DOHH2 (cell line): ENCODE measurements around the gene ZFPM1.

Source experiments
- H3F3A ChIP-seq: fragments of 200-600 bp; sonication (generic), shearing (Covaris generic); 2 replicates; pipeline ENCODE4 v1.6.0; 2016; ENCODE audit warnings: antibody characterized with exemption, mild to moderate bottlenecking; ENCODE audit not compliant: control insufficient read depth, insufficient read depth
- H3K27ac ChIP-seq: fragments of 200-600 bp; sonication (generic); 2 replicates; pipeline ENCODE4 v1.5.1; 2014; ENCODE audit warnings: low read depth, mild to moderate bottlenecking, low read length, moderate library complexity
- H3K27me3 ChIP-seq: fragments of 200-600 bp; sonication (generic); 2 replicates; pipeline ENCODE4 v1.6.1; 2014; ENCODE audit warnings: mild to moderate bottlenecking, low read length, mixed read lengths; ENCODE audit not compliant: control insufficient read depth
- H3K36me3 ChIP-seq: fragments of 200-600 bp; sonication (generic); 2 replicates; pipeline ENCODE4 v1.6.1; 2014; ENCODE audit warnings: mild to moderate bottlenecking, low read length, moderate library complexity, mixed read lengths; ENCODE audit not compliant: control insufficient read depth
- H3K4me1 ChIP-seq: fragments of 200-600 bp; sonication (generic); 2 replicates; pipeline ENCODE4 v1.6.1; 2014; ENCODE audit warnings: mild to moderate bottlenecking, low read length, mixed read lengths; ENCODE audit not compliant: control insufficient read depth
- H3K4me2 ChIP-seq: fragments of 200-600 bp; sonication (generic); 2 replicates; pipeline ENCODE4 v1.6.0; 2014; ENCODE audit warnings: mild to moderate bottlenecking, low read length, moderate library complexity
- H3K4me3 ChIP-seq: fragments of 200-600 bp; sonication (generic); 2 replicates; pipeline ENCODE4 v1.5.1; 2014; ENCODE audit warnings: mild to moderate bottlenecking, low read length, mixed read lengths
- H3K79me2 ChIP-seq: fragments of 200-600 bp; sonication (generic); 2 replicates; pipeline ENCODE4 v1.6.1; 2014; ENCODE audit warnings: mild to moderate bottlenecking, low read length, mixed read lengths; ENCODE audit not compliant: control insufficient read depth
- H3K9me2 ChIP-seq: fragments of 200-600 bp; sonication (generic); replicated peaks from 2 replicates; pipeline ENCODE4 v1.6.1; 2014; ENCODE audit warnings: mild to moderate bottlenecking, low read length, mixed read lengths; ENCODE audit not compliant: control insufficient read depth
- H3K9me3 ChIP-seq: fragments of 200-600 bp; sonication (generic); 2 replicates; pipeline ENCODE4 v1.6.1; 2014; ENCODE audit warnings: antibody characterized with exemption, low read length, mixed read lengths; ENCODE audit not compliant: control insufficient read depth, insufficient read depth
- H4K20me1 ChIP-seq: fragments of 200-600 bp; sonication (generic); 2 replicates; pipeline ENCODE4 v1.6.0; 2014; ENCODE audit warnings: low read depth, mild to moderate bottlenecking, antibody characterized with exemption, low read length, moderate library complexity; ENCODE audit not compliant: control insufficient read depth, insufficient read depth
- CTCF ChIP-seq: fragments of 200-600 bp; sonication (generic); IDR thresholded peaks from one replicate; pipeline ENCODE4 v1.5.1; 2014; ENCODE audit warnings: antibody characterized with exemption, mild to moderate bottlenecking, low read depth, low read length; ENCODE audit not compliant: poor library complexity, severe bottlenecking
- EZH2phosphoT487 ChIP-seq: fragments of 200-600 bp; sonication (generic); IDR thresholded peaks from 2 replicates; pipeline ENCODE4 v1.6.1; 2017; ENCODE audit warnings: borderline replicate concordance, mild to moderate bottlenecking, antibody characterized with exemption, low read length, moderate library complexity, mixed read lengths

ZFPM1 gene

DNA sequence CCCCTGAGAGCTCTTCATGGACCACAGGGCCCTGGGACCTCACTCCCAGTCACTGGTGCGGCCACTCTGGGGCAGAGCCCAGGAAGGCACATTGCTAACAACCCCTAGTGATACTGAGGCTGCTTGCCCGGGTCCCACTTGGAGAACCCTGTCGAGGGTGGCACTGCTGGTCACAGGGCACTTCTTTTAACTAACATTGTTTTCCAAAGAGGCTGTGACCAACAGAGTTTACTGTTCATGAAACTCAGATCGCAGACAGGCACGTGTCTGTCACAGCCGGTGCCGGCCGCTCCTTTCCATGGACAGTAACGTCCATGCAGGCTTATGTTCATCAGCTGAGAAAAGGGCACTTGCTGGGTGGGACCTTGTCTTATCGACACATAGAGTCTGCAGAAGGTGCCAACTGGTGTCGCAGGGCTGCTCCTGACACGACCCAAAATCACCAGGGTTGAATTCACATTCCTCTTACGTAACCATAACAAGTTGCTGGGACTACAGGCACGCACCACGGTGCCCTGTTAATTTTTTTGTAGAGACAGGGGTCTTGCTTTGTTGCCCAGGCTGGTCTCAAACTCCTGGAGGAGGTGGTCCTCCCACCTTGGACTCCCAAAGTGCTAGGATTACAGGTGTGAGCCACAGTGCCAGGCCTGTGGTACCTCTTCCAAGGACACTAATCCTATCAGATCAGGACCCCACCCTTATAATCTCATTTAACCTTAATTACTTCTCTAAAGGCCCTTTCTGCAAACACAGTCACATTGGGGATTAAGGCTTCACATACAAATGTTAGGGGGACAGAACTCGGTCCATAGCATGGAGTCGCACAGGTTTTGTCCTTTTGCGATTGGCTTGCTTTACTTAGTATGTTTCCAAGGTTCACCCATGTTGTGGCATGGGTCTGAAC, 115.9 kb downstream of the ZFPM1 start:
- H3K9me2 ChIP-seq = no peaks in the 10 kb centered on the region
- no peaks in the 10 kb centered on the region for H3K9me3 ChIP-seq
- H3K27me3 ChIP-seq = no peaks in the 10 kb centered on the region
- H3K4me1 ChIP-seq = peaks cover 23% of the 10 kb centered on the region
- no peak for TF ChIP-seq EZH2phosphoT487
- TF ChIP-seq CTCF = no peak
- peaks cover 26% of the 10 kb centered on the region for H4K20me1 ChIP-seq
- peaks cover 52% of the 10 kb centered on the region for H3K79me2 ChIP-seq
- H3K4me2 ChIP-seq = peak overlapping the region; percentile 97
- H3K27ac ChIP-seq = no peak overlapping the region
- H3F3A ChIP-seq = no peaks in the 10 kb centered on the region
- peaks cover 30% of the 10 kb centered on the region for H3K36me3 ChIP-seq
- H3K4me3 ChIP-seq = peak overlapping the region; percentile 94

GRCh38 chr16:88569614-88569984, 116.5 kb downstream of the ZFPM1 start:
- no peaks in the 10 kb centered on the region for H3F3A ChIP-seq
- peak overlapping the region; percentile 97 for H3K4me2 ChIP-seq
- peaks cover 23% of the 10 kb centered on the region for H3K4me1 ChIP-seq
- TF ChIP-seq CTCF (no peak), EZH2phosphoT487 (no peak)
- peaks cover 26% of the 10 kb centered on the region for H4K20me1 ChIP-seq
- H3K9me3 ChIP-seq = no peaks in the 10 kb centered on the region
- H3K4me3 ChIP-seq = peak overlapping the region; percentile 94
- peaks cover 59% of the 10 kb centered on the region for H3K79me2 ChIP-seq
- no peaks in the 10 kb centered on the region for H3K27me3 ChIP-seq
- no peaks in the 10 kb centered on the region for H3K9me2 ChIP-seq
- H3K27ac ChIP-seq = peak overlapping the region; percentile 23; the same call in 1 of the 2 replicates
- peaks cover 34% of the 10 kb centered on the region for H3K36me3 ChIP-seq

GRCh38 chr16:88569985-88570690, 117.1 kb downstream of the ZFPM1 start, which contains the start of gene ZC3H18:
Gene ZC3H18 (plus strand): TSS chr16:88570403. CDS start chr16:88577124, 6,721 bp downstream.
- no peaks in the 10 kb centered on the region for H3K9me3 ChIP-seq
- TF ChIP-seq CTCF (no peak), EZH2phosphoT487 (no peak)
- H3K27ac ChIP-seq = peak within 1 kb of the TSS; percentile 29; the same call in 1 of the 2 replicates
- peaks cover 34% of the 10 kb centered on the region for H3K36me3 ChIP-seq
- H3K9me2 ChIP-seq = no peaks in the 10 kb centered on the region
- H3K79me2 ChIP-seq = peaks cover 64% of the 10 kb centered on the region
- peaks cover 26% of the 10 kb centered on the region for H4K20me1 ChIP-seq
- no peaks in the 10 kb centered on the region for H3K27me3 ChIP-seq
- peak within 1 kb of the TSS; percentile 97 for H3K4me2 ChIP-seq
- H3K4me1 ChIP-seq = peaks cover 23% of the 10 kb centered on the region
- H3F3A ChIP-seq = no peaks in the 10 kb centered on the region
- peak within 1 kb of the TSS; percentile 94 for H3K4me3 ChIP-seq
